HEK293T (cell line): ENCODE data around the gene RHOXF1.
"Not testable (repeated sequence)": the region's sequence is repeated elsewhere in the genome, so short reads cannot be mapped to it uniquely, and the experiment has no call there.

Experiments used
- ARNT ChIP-seq: fragments of 450-650 bp; IDR thresholded peaks from 2 replicates; pipeline ENCODE4 v1.6.1; 2017; ENCODE audit warnings: mild to moderate bottlenecking
- BHLHE40 ChIP-seq: fragments of 450-650 bp; IDR thresholded peaks from 2 replicates; pipeline ENCODE4 v1.6.1; 2016; ENCODE audit warnings: mild to moderate bottlenecking, moderate library complexity, borderline replicate concordance
- FOXA1 ChIP-seq: fragments of 450-650 bp; IDR thresholded peaks from 2 replicates; pipeline ENCODE4 v1.6.1; 2016; ENCODE audit warnings: mild to moderate bottlenecking
- FOXM1 ChIP-seq: fragments of 450-650 bp; IDR thresholded peaks from 2 replicates; pipeline ENCODE4 v1.6.1; 2017; ENCODE audit warnings: mild to moderate bottlenecking, borderline replicate concordance
- LEF1 ChIP-seq: fragments of 450-650 bp; IDR thresholded peaks from 2 replicates; pipeline ENCODE4 v1.6.1; 2017; ENCODE audit warnings: mild to moderate bottlenecking, borderline replicate concordance
- NFRKB ChIP-seq: fragments of 450-650 bp; IDR thresholded peaks from 2 replicates; pipeline ENCODE4 v1.6.1; 2016; ENCODE audit warnings: mild to moderate bottlenecking, moderate library complexity
- PKNOX1 ChIP-seq: fragments of 450-650 bp; IDR thresholded peaks from 2 replicates; pipeline ENCODE4 v1.6.1; 2016
- SP1 ChIP-seq: fragments of 450-650 bp; IDR thresholded peaks from 2 replicates; pipeline ENCODE4 v1.6.1; 2017
- SUZ12 ChIP-seq: fragments of 450-650 bp; IDR thresholded peaks from 2 replicates; pipeline ENCODE4 v1.6.1; 2016; ENCODE audit warnings: mild to moderate bottlenecking
- TARDBP ChIP-seq: fragments of 450-650 bp; IDR thresholded peaks from 2 replicates; pipeline ENCODE4 v1.6.1; 2016

- TF ChIP-seq ARNT, FOXM1, SP1, PKNOX1, LEF1, NFRKB, TARDBP, BHLHE40, FOXA1, SUZ12: not testable (repeated sequence)
Observed at GRCh38 chrX:120104707-120105106, 11.0 kb downstream of the RHOXF1 start.
